MCF 10A (cell line): ENCODE data around the gene CTXN3. TPM values are rescaled to one million over a fixed set of nuclear protein-coding genes. Genes with fewer than 3 reads are reported as not detected.

Source experiments
- BruUV-seq: library from RNA; stranded (reverse); fragments of 400-500 nt; replicated peaks from 2 replicates; lab custom pipeline; 2021; lab: Mats Ljungman, UMichigan
- CTCF ChIA-PET: fragments of 300-600 bp; sonication (Branson Sonifier 250); formaldehyde crosslinking; extraction: SDS; loops from one replicate; lab custom pipeline; 2021; ENCODE audit warnings: antibody characterized with exemption, inconsistent platforms; lab: Yijun Ruan, JAX
- POLR2A ChIA-PET: fragments of 300-600, 350-650 bp; sonication (Branson Sonifier 250); formaldehyde crosslinking; extraction: SDS; loops from one replicate; lab custom pipeline; 2020; ENCODE audit warnings: antibody characterized with exemption, inconsistent platforms; lab: Yijun Ruan, JAX
- DNase-seq: peaks from one replicate; pipeline ENCODE4 v3.0.0-alpha.2; 2018; ENCODE audit not compliant: unreplicated experiment
- H3K27ac Mint-ChIP-seq: one replicate; pipeline ENCODE4 v1.8.0; 2022; ENCODE audit warnings: mild to moderate bottlenecking, low read depth, mixed read lengths; ENCODE audit not compliant: unreplicated experiment
- H3K27me3 Mint-ChIP-seq: one replicate; pipeline ENCODE4 v1.8.0; 2022; ENCODE audit warnings: mixed read lengths; ENCODE audit not compliant: insufficient read depth, unreplicated experiment
- H3K36me3 Mint-ChIP-seq: one replicate; pipeline ENCODE4 v1.8.0; 2022; ENCODE audit warnings: mild to moderate bottlenecking, moderate library complexity, mixed read lengths; ENCODE audit not compliant: insufficient read depth, unreplicated experiment
- H3K4me1 Mint-ChIP-seq: one replicate; pipeline ENCODE4 v1.8.0; 2022; ENCODE audit warnings: mixed read lengths; ENCODE audit not compliant: insufficient read depth, unreplicated experiment
- H3K4me3 Mint-ChIP-seq: one replicate; pipeline ENCODE4 v1.8.0; 2022; ENCODE audit warnings: mild to moderate bottlenecking, moderate library complexity, mixed read lengths; ENCODE audit not compliant: unreplicated experiment
- H3K9me3 Mint-ChIP-seq: one replicate; pipeline ENCODE4 v1.8.0; 2022; ENCODE audit warnings: mixed read lengths; ENCODE audit not compliant: unreplicated experiment
- CTCF ChIP-seq: fragments of 200-600 bp; IDR thresholded peaks from one replicate; pipeline ENCODE4 v1.8.0; 2022; ENCODE audit warnings: antibody characterized with exemption, mild to moderate bottlenecking; ENCODE audit not compliant: unreplicated experiment
- intact Hi-C: fragments of 100-400 bp; cut with micrococcal nuclease; formaldehyde crosslinking; loops from 2 replicates; pipeline ENCODE4 v1.14.1; 2022
- total RNA-seq: library from RNA; stranded (reverse); gene quantifications from 2 replicates; pipeline ENCODE4 v1.2.3, GENCODE V29; 2022

Gene CTXN3
- total RNA-seq, 1 experiment from 2014 or later, result not detected

GRCh38 chr5:127601601-127602000 lies 47.3 kb upstream of the CTXN3 start:
- TF ChIP-seq CTCF, result no peak
- Mint-ChIP-seq H3K27me3 (peaks cover 15% of the 10 kb centered on the region), H3K4me3 (no peak overlapping the region), H3K36me3 (no peaks in the 10 kb centered on the region), H3K9me3 (no peaks in the 10 kb centered on the region), H3K27ac (no peak overlapping the region), H3K4me1 (no peaks in the 10 kb centered on the region)
- DNase-seq, result no peak
- intact Hi-C loops, result no loop called here
- ChIA-PET POLR2A (no interaction called here), CTCF (interaction anchor here (2.2 kb wide), 1 partner anchor 29 kb away, joined by 5 read pairs; no protein-coding TSS in a partner anchor)
- no TSS peak for BruUV-seq

- Mint-ChIP-seq H3K4me1 (no peaks in the 10 kb centered on the region), H3K9me3 (no peaks in the 10 kb centered on the region), H3K36me3 (no peaks in the 10 kb centered on the region), H3K4me3 (no peak overlapping the region), H3K27ac (no peak overlapping the region), H3K27me3 (peaks cover 15% of the 10 kb centered on the region)
- no TSS peak for BruUV-seq
- no peak for TF ChIP-seq CTCF
- intact Hi-C loops, result no loop called here
- ChIA-PET POLR2A (no interaction called here), CTCF (interaction anchor here (2.2 kb wide), 1 partner anchor 30 kb away, joined by 5 read pairs; no protein-coding TSS in a partner anchor)
- DNase-seq, result no peak
These were observed 46.4 kb upstream of the CTXN3 start for GRCh38 chr5:127602481-127602880.

DNA sequence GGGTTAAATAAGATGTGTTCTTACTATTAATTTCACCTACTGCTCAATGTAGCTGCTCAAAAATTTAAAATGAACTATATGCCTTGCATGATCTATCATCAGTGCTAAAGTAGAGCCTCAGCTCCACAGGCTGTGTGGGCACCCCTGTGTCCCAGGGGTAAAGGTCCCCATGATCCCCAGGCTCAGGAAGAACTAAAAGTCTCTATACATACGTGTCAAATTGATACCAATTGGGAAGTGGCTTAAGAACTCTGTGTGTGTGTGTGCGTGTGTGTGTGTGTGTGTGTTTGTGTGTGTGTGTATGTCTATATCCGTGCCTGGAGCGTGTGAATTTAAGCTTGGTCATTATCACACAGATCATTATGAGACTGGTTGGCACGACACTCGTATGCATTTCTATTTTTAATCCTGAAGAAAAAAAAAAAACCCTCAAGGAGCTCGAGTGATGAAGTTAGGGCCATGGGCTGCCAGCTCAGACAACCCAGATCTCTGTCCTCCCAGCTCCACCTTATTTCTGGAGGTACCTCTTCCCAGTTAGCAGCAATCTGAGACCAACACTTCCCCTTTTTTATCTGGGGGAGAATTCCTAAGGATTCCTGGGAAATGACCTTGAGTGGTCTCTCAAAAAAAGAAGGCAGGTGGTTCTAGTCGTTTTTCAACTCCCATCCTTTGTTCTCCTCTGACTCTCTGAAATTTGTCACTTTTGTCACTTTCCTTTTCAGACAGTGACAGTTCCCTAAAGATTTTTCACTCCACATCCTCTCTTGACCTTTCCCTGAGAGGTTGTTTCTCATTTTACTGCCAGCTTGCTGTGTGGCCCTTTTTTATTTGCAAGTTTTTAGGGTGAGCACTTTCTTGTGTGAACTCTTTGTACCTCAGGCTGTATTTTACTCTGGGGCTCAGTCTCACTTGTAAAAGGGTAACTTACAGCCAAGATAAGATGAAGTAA lies 45.7 kb upstream of the CTXN3 start:
- H3K27ac Mint-ChIP-seq, result no peak overlapping the region
- intact Hi-C loops, result no loop called here

More for the DNA sequence above, 45.7 kb upstream of the CTXN3 start:
- peaks cover 15% of the 10 kb centered on the region for H3K27me3 Mint-ChIP-seq
- no TSS peak for BruUV-seq
- no peaks in the 10 kb centered on the region for H3K36me3 Mint-ChIP-seq
- POLR2A ChIA-PET, result interaction anchor here (0.6 to 0.9 kb wide), 2 partner anchors 10 to 1265 kb away, joined by 3 read pairs; no protein-coding TSS in a partner anchor
- CTCF ChIA-PET, result interaction anchor here (0.6 to 2.2 kb wide), 5 partner anchors 19 to 43 kb away, joined by 3 to 5 read pairs (median 4); no protein-coding TSS in a partner anchor
- H3K4me1 Mint-ChIP-seq, result no peaks in the 10 kb centered on the region
- no peak for TF ChIP-seq CTCF
- H3K4me3 Mint-ChIP-seq, result no peak overlapping the region
- no peak for DNase-seq
- no peaks in the 10 kb centered on the region for H3K9me3 Mint-ChIP-seq
